SU-DHL-6 (cell line): ENCODE measurements around the gene CCDC85A.

Experiments
- H2AFZ ChIP-seq: fragments of 200-600 bp; sonication (generic); 2 replicates; pipeline ENCODE4 v1.6.1; 2014; ENCODE audit warnings: low read depth, mild to moderate bottlenecking, moderate library complexity, mixed read lengths, antibody characterized with exemption, low read length; ENCODE audit not compliant: severe bottlenecking
- H3F3A ChIP-seq: fragments of 200-600 bp; shearing (Covaris generic); 2 replicates; pipeline ENCODE4 v1.6.0; 2016; ENCODE audit warnings: antibody characterized with exemption, mild to moderate bottlenecking; ENCODE audit not compliant: insufficient read depth
- H3K27ac ChIP-seq: fragments of 200-600 bp; sonication (generic); 2 replicates; pipeline ENCODE4 v1.5.1; 2016; ENCODE audit warnings: low read depth, mild to moderate bottlenecking, low read length, moderate library complexity, mixed read lengths
- H3K27me3 ChIP-seq: fragments of 200-600 bp; sonication (generic), shearing (Covaris generic); 2 replicates; pipeline ENCODE4 v1.6.0; 2014; ENCODE audit warnings: mild to moderate bottlenecking, low read length
- H3K36me3 ChIP-seq: fragments of 200-600 bp; sonication (generic); 2 replicates; pipeline ENCODE4 v1.6.1; 2014; ENCODE audit warnings: mild to moderate bottlenecking, low read length, mixed read lengths
- H3K4me2 ChIP-seq: fragments of 300-600, 200-600 bp; shearing (Covaris generic), sonication (generic); 2 replicates; pipeline ENCODE4 v1.6.0; 2014; ENCODE audit warnings: low read length, low read depth, mild to moderate bottlenecking; ENCODE audit not compliant: poor library complexity, severe bottlenecking
- H3K4me3 ChIP-seq: fragments of 200-600 bp; sonication (generic); 2 replicates; pipeline ENCODE4 v1.5.1; 2014; ENCODE audit warnings: antibody characterized with exemption, low read length, mild to moderate bottlenecking, mixed read lengths; ENCODE audit not compliant: insufficient read depth, poor library complexity, severe bottlenecking
- H3K79me2 ChIP-seq: fragments of 200-600 bp; sonication (generic); 2 replicates; pipeline ENCODE4 v1.6.1; 2014; ENCODE audit warnings: mild to moderate bottlenecking, low read length, moderate library complexity; ENCODE audit not compliant: insufficient read depth
- H3K9ac ChIP-seq: fragments of 200-600 bp; sonication (generic); 2 replicates; pipeline ENCODE4 v1.7.0; 2014; ENCODE audit warnings: mild to moderate bottlenecking, low read length
- H3K9me2 ChIP-seq: fragments of 200-600 bp; sonication (generic); replicated peaks from 2 replicates; pipeline ENCODE4 v1.6.1; 2014; ENCODE audit warnings: low read length; ENCODE audit not compliant: insufficient read depth
- H3K9me3 ChIP-seq: fragments of 200-600 bp; sonication (generic); 2 replicates; pipeline ENCODE4 v1.6.1; 2014; ENCODE audit warnings: low read length, mixed read lengths; ENCODE audit not compliant: insufficient read depth
- H4K20me1 ChIP-seq: fragments of 200-600 bp; sonication (generic); 2 replicates; pipeline ENCODE4 v1.6.1; 2014; ENCODE audit warnings: low read depth, mild to moderate bottlenecking, antibody characterized with exemption, low read length, moderate library complexity, mixed read lengths
- CTCF ChIP-seq: fragments of 200-600 bp; sonication (generic); IDR thresholded peaks from one replicate; pipeline ENCODE4 v1.5.1; 2017; ENCODE audit warnings: antibody characterized with exemption, mild to moderate bottlenecking, low read length, moderate library complexity; ENCODE audit not compliant: insufficient read depth, poor library complexity, severe bottlenecking
- EZH2phosphoT487 ChIP-seq: fragments of 200-600 bp; sonication (generic), shearing (Covaris generic); conservative IDR thresholded peaks from 2 replicates; pipeline ENCODE4 v1.6.1; 2018; ENCODE audit warnings: mild to moderate bottlenecking, antibody characterized with exemption, low read length, moderate library complexity, mixed read lengths

CCDC85A gene

GRCh38 chr2:56314796-56315195 lies 131.0 kb downstream of the CCDC85A start:
- H3K9me3 ChIP-seq: no peaks in the 10 kb centered on the region
- H3K79me2 ChIP-seq: no peaks in the 10 kb centered on the region
- H4K20me1 ChIP-seq: no peaks in the 10 kb centered on the region
- H3K36me3 ChIP-seq: no peaks in the 10 kb centered on the region
- H3K9ac ChIP-seq: no peak overlapping the region
- no peaks in the 10 kb centered on the region for H3K27me3 ChIP-seq
- H3K27ac ChIP-seq: no peak overlapping the region
- H3K4me2 ChIP-seq: no peak overlapping the region
- H2AFZ ChIP-seq: no peak overlapping the region
- no peak overlapping the region for H3K4me3 ChIP-seq
- no peak for TF ChIP-seq CTCF
- no peak for TF ChIP-seq EZH2phosphoT487
- no peaks in the 10 kb centered on the region for H3K9me2 ChIP-seq
- no peaks in the 10 kb centered on the region for H3F3A ChIP-seq

- no peak overlapping the region for H3K4me2 ChIP-seq
These were observed 131.6 kb downstream of the CCDC85A start for GRCh38 chr2:56315376-56315775.

GRCh38 chr2:56316011-56316410 lies 132.2 kb downstream of the CCDC85A start:
- Histone ChIP-seq H3K4me3 (no peak overlapping the region), H4K20me1 (no peaks in the 10 kb centered on the region), H3K79me2 (no peaks in the 10 kb centered on the region)

More at GRCh38 chr2:56315376-56315775, 131.6 kb downstream of the CCDC85A start:
- Histone ChIP-seq H2AFZ (no peak overlapping the region), H3K36me3 (no peaks in the 10 kb centered on the region), H3K9me3 (no peaks in the 10 kb centered on the region), H4K20me1 (no peaks in the 10 kb centered on the region), H3K27me3 (no peaks in the 10 kb centered on the region), H3K4me3 (no peak overlapping the region), H3K27ac (no peak overlapping the region), H3F3A (no peaks in the 10 kb centered on the region), H3K9me2 (no peaks in the 10 kb centered on the region), H3K79me2 (no peaks in the 10 kb centered on the region), H3K9ac (no peak overlapping the region)
- TF ChIP-seq EZH2phosphoT487 (no peak), CTCF (no peak)

More at GRCh38 chr2:56316011-56316410, 132.2 kb downstream of the CCDC85A start:
- H3K9me3 ChIP-seq: no peaks in the 10 kb centered on the region
- H2AFZ ChIP-seq: no peak overlapping the region
- no peaks in the 10 kb centered on the region for H3K36me3 ChIP-seq
- no peak overlapping the region for H3K4me2 ChIP-seq
- TF ChIP-seq CTCF (no peak), EZH2phosphoT487 (no peak)
- H3K9me2 ChIP-seq: no peaks in the 10 kb centered on the region
- H3K27me3 ChIP-seq: no peaks in the 10 kb centered on the region
- H3K9ac ChIP-seq: no peak overlapping the region
- no peak overlapping the region for H3K27ac ChIP-seq
- no peaks in the 10 kb centered on the region for H3F3A ChIP-seq
